ENCODE measurements around the gene SDK1. TPM values are rescaled to one million over a fixed set of nuclear protein-coding genes. Genes with fewer than 3 reads are reported as not detected.

SDK1 gene
- total RNA-seq, 1 donor from 2014 or later = 3.9 TPM

GRCh38 chr7:3971323-3971722 is 670.3 kb downstream of the SDK1 start:
- DNase-seq (ENCODE audit: low read depth) = no peak
- Histone ChIP-seq H3K36me3 (ENCODE audit: control insufficient read depth, insufficient read depth, low read length) (no peaks in the 10 kb centered on the region), H3K27me3 (ENCODE audit: control insufficient read depth, insufficient read depth, low read length) (no peaks in the 10 kb centered on the region), H3K4me3 (ENCODE audit: low read depth, low read length) (no peak overlapping the region)
- no peak for TF ChIP-seq CTCF (IDR thresholded peaks at IDR 0.05; ENCODE audit: insufficient read depth, low read length, poor library complexity, severe bottlenecking)

GRCh38 chr7:3973264-3973663 is 672.2 kb downstream of the SDK1 start:
- Histone ChIP-seq H3K4me3 (ENCODE audit: low read depth, low read length) (no peak overlapping the region), H3K27me3 (ENCODE audit: control insufficient read depth, insufficient read depth, low read length) (no peaks in the 10 kb centered on the region), H3K36me3 (ENCODE audit: control insufficient read depth, insufficient read depth, low read length) (no peaks in the 10 kb centered on the region)
- TF ChIP-seq CTCF (IDR thresholded peaks at IDR 0.05; ENCODE audit: insufficient read depth, low read length, poor library complexity, severe bottlenecking) = no peak
- DNase-seq (ENCODE audit: low read depth) = no peak

- no peak for DNase-seq (ENCODE audit: low read depth)
- Histone ChIP-seq H3K36me3 (ENCODE audit: control insufficient read depth, insufficient read depth, low read length) (no peaks in the 10 kb centered on the region), H3K27me3 (ENCODE audit: control insufficient read depth, insufficient read depth, low read length) (no peaks in the 10 kb centered on the region), H3K4me3 (ENCODE audit: low read depth, low read length) (no peak overlapping the region)
- TF ChIP-seq CTCF (IDR thresholded peaks at IDR 0.05; ENCODE audit: insufficient read depth, low read length, poor library complexity, severe bottlenecking) = no peak
Observed at GRCh38 chr7:3974329-3974728, 673.3 kb downstream of the SDK1 start.

GRCh38 chr7:3975371-3975770 is 674.3 kb downstream of the SDK1 start:
- Histone ChIP-seq H3K36me3 (ENCODE audit: control insufficient read depth, insufficient read depth, low read length) (no peaks in the 10 kb centered on the region), H3K27me3 (ENCODE audit: control insufficient read depth, insufficient read depth, low read length) (no peaks in the 10 kb centered on the region), H3K4me3 (ENCODE audit: low read depth, low read length) (no peak overlapping the region)
- DNase-seq (ENCODE audit: low read depth) = no peak
- no peak for TF ChIP-seq CTCF (IDR thresholded peaks at IDR 0.05; ENCODE audit: insufficient read depth, low read length, poor library complexity, severe bottlenecking)

GRCh38 chr7:3977391-3977790 is 676.3 kb downstream of the SDK1 start:
- no peak for TF ChIP-seq CTCF (IDR thresholded peaks at IDR 0.05; ENCODE audit: insufficient read depth, low read length, poor library complexity, severe bottlenecking)
- Histone ChIP-seq H3K4me3 (ENCODE audit: low read depth, low read length) (no peak overlapping the region), H3K36me3 (ENCODE audit: control insufficient read depth, insufficient read depth, low read length) (no peaks in the 10 kb centered on the region), H3K27me3 (ENCODE audit: control insufficient read depth, insufficient read depth, low read length) (no peaks in the 10 kb centered on the region)
- no peak for DNase-seq (ENCODE audit: low read depth)

- Histone ChIP-seq H3K27me3 (ENCODE audit: control insufficient read depth, insufficient read depth, low read length) (no peaks in the 10 kb centered on the region), H3K4me3 (ENCODE audit: low read depth, low read length) (no peak overlapping the region), H3K36me3 (ENCODE audit: control insufficient read depth, insufficient read depth, low read length) (no peaks in the 10 kb centered on the region)
- no peak for DNase-seq (ENCODE audit: low read depth)
- no peak for TF ChIP-seq CTCF (IDR thresholded peaks at IDR 0.05; ENCODE audit: insufficient read depth, low read length, poor library complexity, severe bottlenecking)
Observed at GRCh38 chr7:3978839-3979238, 677.8 kb downstream of the SDK1 start.

Data from kidney epithelial cell (primary cell).